HG03139 (cell line): ENCODE data around the gene PLEKHG4B.

ENCODE experiments used
- ATAC-seq: cut with Tn5 transposase; IDR thresholded peaks from one replicate; pipeline ENCODE4 v1.9.1; 2021; ENCODE audit not compliant: unreplicated experiment

PLEKHG4B gene

GRCh38 chr5:167982-168660 is 76.2 kb downstream of the PLEKHG4B start:
- ATAC-seq, result no peak

DNA sequence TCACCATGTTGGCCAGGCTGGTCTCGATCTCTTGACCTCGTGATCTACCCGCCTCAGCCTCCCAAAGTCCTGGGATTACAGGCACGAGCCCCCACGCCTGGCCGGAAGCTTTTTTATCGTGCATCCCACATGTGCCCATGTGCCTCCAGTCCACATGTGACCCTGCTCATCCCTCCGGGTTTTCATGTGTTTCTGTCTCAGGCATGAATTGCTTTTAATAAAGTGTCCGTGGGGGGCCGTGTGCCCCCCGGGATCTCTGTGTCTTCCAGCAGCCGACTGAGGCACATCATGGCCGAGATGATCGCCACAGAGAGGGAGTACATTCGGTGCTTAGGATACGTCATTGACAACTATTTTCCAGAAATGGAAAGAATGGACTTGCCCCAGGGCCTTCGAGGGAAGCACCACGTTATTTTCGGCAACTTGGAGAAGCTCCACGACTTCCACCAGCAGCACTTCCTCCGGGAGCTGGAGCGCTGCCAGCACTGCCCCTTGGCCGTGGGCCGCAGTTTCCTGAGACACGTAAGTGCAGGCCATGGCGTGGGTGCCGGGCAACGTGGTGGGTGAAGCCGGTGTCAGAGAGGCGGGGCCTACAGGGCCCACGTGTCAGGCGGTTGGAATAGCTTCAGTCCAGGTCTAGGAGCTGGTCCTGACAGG is 77.2 kb downstream of the PLEKHG4B start:
- no peak for ATAC-seq

DNA sequence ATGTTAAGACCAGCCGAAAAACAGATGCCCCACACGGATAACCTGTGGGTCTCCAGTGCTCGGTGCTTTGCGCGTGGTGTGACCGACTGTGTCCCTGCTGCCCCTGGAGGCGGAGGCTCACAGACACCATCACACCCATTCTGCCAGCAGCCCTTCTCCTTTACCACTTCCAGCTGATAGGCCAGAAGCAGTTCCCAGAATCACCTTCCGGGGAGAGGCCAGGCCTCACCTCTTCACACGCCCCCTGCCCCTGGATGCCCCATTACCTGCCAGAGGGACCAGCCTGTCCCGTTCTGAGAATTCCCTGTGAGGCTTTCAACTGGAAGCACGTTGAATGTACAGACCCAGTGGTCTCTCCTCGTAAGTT is 77.7 kb downstream of the PLEKHG4B start:
- no peak for ATAC-seq

DNA sequence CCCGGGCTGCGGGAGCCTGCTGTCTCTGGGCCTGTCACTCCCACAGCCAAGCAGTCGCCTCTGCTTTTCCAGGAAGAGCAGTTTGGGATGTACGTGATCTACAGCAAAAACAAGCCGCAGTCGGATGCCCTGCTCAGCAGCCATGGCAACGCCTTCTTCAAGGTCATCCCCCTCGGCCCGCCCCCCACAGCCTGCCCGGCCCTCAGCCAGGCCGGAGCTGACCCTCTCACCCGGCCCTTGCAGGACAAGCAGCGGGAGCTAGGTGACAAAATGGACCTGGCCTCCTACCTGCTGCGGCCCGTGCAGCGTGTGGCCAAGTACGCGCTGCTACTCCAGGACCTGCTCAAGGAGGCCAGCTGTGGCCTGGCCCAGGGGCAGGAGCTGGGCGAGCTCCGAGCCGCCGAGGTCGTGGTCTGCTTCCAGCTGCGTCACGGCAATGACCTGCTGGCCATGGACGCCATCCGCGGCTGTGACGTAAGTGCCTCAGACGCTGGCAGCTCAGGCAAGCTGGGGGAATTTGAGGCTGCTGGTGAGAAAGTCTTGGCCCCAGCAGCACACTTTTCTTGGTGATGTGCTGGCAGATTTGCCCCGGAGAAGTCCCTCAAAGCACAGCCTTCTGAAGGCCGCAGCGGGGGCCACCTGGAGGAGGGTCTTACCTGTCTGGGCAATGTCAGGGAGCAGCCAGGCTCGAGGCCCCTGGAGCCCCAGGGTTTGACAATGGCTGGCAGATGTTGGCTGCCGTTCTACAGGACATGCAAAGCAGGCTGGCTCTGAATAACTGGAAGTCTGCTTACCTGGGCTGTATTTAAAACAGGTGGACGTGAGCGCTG is 79.2 kb downstream of the PLEKHG4B start:
- no peak for ATAC-seq

GRCh38 chr5:171801-172331 is 79.9 kb downstream of the PLEKHG4B start:
- ATAC-seq, result no peak

DNA sequence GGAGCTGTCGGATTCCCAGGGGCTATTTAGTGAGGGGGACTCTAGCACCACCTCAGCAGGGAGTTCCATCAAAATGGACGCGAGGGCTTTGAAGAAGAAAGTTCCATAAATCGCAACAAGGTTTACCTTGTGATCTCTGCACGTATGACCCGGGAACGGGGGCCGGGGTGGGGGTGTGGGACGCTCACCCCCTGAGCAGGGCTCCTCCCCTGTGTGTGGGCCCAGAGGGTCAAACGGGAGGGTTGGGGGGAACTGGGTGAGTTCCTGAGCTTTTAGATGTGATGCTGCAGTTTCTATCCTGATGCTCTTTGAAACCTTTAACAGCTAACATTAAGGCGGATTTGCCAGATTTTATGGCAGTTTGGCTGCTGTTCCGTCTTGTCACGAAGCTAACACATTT is 80.5 kb downstream of the PLEKHG4B start:
- ATAC-seq, result no peak

DNA sequence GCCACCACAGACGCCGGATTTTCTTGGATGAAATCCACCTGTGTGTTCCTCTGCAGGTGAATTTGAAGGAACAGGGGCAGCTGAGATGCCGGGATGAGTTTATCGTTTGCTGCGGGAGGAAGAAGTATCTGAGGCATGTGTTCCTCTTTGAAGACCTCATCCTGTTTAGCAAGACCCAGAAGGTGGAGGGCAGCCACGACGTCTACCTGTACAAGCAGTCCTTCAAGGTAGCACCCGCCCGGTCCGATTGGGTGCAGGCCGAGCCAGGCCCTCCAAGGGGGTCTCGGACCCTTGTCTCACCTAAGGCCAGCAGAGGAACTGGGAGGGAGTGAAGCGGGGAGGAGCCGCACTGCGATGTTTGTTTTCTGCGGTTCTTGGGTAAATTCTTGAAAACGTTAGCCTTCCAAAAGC is 80.9 kb downstream of the PLEKHG4B start:
- ATAC-seq, result no peak

- no peak for ATAC-seq
Measured at GRCh38 chr5:173392-174290, 81.7 kb downstream of the PLEKHG4B start.

- no peak for ATAC-seq
Measured at GRCh38 chr5:174291-174600, 82.3 kb downstream of the PLEKHG4B start.

GRCh38 chr5:174876-175465 is 83.0 kb downstream of the PLEKHG4B start:
- no peak for ATAC-seq

GRCh38 chr5:176296-176823 is 84.4 kb downstream of the PLEKHG4B start:
- ATAC-seq, result no peak

GRCh38 chr5:178110-178509 is 86.1 kb downstream of the PLEKHG4B start:
- ATAC-seq, result no peak

DNA sequence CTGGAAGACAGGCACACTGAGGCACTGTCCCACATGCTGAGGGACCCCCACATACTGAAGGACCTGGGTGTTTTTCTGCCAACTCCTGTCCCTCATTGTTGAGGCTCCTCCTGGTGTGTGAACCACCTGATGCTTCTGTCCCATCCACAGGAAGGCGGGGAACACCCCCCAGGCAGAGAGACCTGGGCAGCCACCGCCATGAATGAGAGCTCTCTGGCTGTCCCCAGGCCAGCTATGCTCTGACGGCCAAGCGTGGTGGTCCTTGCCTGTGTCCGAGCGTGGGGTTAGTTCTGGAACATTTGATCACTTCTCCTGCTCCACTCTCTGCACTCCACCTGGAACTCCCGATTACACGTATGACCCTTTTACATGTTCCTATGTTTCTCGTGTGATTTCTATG is 87.4 kb downstream of the PLEKHG4B start:
- no peak for ATAC-seq

DNA sequence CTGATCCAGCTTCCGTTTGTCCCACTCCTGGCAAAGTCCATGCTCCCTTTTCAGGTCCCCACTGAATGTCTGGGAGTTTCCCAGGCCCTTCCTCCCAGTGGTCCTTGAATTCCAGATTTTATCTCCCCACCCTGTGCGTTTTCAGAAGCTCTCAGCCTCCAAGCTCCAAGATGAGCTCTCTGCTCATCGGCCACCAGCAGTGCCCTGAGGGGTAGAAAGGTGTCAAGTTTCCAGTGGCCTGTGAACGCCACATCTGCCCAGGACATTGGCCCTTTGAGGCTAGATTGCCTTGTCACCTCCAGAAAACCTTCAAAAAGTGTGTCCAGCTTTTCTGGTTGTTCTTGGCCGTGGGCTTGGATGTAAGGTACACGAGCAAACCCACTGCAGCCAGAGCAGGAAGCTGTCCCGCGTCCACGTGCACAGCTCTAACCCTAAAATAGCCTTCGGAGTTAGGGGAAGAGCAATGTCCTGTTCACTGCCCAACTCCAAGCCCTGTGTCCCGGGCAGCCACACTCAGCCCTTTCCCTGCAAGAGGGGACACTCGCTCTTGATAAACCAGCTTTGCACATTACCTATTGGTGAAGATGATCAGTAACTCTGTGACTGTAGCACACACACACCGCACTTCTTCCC is 88.4 kb downstream of the PLEKHG4B start:
- ATAC-seq, result no peak

DNA sequence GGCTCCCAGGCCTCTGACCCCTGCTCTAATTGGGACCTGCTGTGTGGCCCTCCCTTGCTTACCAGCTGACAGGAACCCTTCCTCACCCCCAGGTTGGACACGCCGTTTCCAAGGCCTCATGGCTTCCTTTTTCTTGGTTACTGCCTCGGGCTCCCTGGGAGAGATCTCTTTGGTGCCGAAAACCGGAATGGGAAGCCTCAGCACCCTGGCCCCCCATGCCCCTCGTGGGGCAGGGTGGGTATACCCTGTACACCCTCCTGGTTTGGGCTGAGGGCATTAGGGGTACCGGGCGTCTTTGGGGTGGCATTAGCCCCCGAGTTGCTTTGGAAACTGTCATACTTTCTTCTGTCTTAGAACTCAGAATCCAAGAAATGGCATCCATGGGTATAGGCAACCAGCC is 89.2 kb downstream of the PLEKHG4B start:
- no peak for ATAC-seq

- no peak for ATAC-seq
Measured at GRCh38 chr5:181566-181965, 89.6 kb downstream of the PLEKHG4B start.

DNA sequence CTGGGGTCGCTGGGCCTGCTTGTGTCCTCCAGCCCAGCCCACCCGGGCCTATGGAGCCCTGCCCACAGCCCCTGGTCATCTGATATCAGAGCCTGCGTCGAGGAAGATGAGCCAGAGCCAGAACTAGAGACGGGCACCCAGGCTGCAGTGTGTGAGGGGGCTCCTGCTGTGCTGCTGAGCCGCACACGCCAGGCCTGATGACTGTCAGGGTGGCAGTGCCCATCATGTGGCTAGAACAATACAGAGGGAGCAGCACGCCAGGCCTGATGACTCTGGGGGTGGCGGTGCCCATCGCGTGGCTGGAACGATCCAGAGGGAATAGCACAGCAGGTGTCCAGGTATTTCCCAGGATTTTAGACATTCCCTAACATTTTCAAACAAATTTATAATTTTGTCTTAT is 90.2 kb downstream of the PLEKHG4B start:
- no peak for ATAC-seq

GRCh38 chr5:184471-184870 is 92.5 kb downstream of the PLEKHG4B start:
- no peak for ATAC-seq

- no peak for ATAC-seq
Measured at GRCh38 chr5:185095-186070, 93.4 kb downstream of the PLEKHG4B start.
